ENCODE data around the gene GNAI3.

GRCh38 chr1:109504974-109505373 is 43.4 kb upstream of the GNAI3 start:
- TF ChIP-seq EZH2 (IDR thresholded peaks at IDR 0.05; ENCODE audit: insufficient read depth, poor library complexity, severe bottlenecking) (no peak), EZH2phosphoT487 (IDR thresholded peaks at IDR 0.05; ENCODE audit: insufficient read depth, low read depth) (no peak)

Data from GM23248 (cell line).